Renal pelvis (tissue), 4 donors: Measurements from ENCODE around the gene GNG10. TPM values are rescaled to one million over a fixed set of nuclear protein-coding genes. Genes with fewer than 3 reads are reported as not detected.
A peak's percentile ranks its signal among the peaks of the same experiment; 100 is the strongest.
"Not testable (repeated sequence)": the region's sequence is repeated elsewhere in the genome, so short reads cannot be mapped to it uniquely, and the experiment has no call there.

ENCODE experiments used
- DNase-seq: peaks from one replicate; pipeline ENCODE4 v3.0.0-alpha.2; 2013
- polyA plus RNA-seq, 3 donors: library from polyadenylated mRNA; unstranded; fragments of 120-200 nt; gene quantifications; one replicate each; pipeline ENCODE4 v1.2.1, GENCODE V29; 2013; ENCODE audit not compliant: insufficient read length in 3 of 3

GNG10 gene
- polyA plus RNA-seq, 3 donors: 46.9 to 50.4 (median 48.9) TPM

DNA sequence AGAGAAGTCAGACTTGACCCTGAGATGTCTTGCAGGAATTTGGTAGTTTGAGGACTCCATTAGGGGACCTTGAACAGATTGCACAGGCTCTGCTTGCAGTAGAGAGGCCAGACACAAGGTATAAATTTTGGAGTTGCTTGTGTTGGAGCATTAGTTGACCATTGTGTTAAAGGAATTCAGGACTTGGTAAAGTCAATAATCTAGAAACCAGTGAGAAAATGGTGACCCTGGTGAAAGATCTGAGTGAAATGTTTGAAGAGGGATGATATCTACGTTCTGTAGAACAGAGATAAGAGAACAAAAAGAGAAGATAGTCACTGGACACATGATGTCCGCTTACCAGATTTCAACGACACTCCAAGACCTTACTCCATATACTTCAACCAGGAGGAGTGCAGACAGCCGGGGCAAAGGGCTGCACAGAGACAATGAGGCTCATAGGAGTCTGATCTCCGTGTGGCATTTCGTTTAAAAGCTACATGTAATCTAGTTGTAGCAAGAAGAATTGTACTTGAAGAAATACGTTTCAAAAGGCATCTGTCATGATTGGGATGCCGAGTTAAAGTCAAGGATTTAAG is 17.1 kb upstream of the GNG10 start:
- DNase-seq: no peak

DNA sequence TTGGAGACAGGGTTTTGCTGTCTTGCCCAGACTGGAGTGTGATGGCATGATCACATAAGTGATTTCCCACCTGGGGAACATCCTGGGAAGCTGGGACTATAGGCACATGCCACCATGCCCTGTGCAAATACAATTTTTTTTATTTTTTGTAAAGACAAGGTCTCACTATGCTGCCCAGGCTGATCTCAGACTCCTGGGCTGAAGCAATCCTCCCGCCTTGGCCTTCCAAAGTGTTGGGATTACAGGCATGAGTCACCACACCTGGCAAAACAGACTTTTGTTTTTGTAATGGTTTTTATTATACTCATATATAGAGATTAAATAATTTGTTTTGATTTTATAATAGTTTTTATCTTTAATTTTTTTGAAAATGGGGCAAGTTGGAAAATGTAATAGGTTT is 15.6 kb upstream of the GNG10 start:
- no peak for DNase-seq

DNA sequence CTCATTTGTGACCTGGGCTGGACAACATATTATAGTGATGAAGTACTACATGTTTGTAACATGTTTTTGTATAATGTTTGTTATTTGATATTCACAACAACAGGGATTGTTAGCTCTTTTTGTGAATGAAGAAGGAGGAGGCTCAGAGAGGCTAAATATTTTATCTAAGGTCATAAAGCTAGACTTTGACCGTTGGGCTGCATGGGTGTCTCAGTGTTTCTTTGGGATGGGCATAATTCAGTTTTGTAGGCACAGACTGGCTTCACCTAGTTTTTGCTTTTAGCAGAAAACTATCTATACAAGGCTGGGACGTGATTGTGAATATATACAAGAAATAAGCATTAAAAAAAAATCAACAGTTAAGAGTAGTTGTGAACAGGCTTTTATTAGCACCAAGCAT is 15.0 kb upstream of the GNG10 start:
- DNase-seq: no peak

DNA sequence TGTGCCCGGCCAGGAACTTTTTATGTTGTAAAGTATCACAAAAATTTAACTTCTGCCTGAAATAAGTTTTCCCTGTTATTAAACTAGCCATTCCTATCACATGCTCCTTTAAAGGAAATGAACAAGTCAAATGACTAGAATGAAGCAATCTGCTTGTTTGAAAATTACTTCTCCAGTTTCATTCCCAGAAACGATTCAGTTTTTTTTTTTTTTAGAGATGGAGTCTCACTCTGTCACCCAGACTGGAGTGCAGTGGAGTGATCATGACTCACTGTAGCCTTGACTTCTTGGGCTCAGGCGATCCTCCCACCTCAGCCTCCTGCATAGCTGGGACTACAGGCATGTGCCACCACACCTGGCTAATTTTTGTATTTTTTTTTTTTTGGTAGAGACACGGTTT is 13.3 kb upstream of the GNG10 start:
- DNase-seq: no peak

DNA sequence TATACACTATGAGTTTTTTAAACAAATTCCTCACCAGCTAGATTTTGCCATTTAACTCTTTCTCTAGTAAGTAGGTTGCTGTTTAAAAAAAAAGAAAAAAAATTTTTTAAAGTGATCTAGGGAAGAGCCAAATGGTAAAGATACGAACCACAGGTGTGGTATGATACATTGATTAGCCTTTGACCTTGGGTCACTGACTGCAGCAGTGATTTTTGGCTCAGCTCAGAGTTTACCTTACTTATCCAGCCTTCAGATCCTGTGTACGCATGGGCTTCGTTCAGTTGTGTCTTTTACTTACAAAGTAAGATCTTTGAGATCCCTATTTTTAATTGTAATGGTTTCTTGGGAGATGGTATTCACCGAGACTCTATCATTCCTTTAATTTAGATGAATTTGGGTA is 12.4 kb upstream of the GNG10 start:
- no peak for DNase-seq

DNA sequence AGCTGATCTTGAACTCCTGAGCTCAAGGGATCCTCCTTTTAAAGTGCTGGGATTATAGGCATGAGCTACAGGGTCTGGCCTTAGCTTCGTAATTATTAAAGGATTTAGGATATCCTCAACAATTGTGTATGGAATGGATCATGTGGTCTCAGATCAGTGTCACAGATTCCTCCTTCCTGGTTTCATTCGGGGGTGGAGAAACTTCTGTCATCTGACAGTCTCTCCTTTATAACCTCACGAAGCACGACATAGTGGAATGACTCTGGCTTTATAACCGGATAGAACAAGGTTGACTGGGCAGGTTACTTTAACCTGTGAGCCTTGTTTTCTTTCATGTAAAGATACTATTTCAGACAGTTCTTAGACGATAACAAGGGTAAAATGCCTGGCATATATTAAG is 4.4 kb upstream of the GNG10 start:
- peak; percentile 17 for DNase-seq

DNA sequence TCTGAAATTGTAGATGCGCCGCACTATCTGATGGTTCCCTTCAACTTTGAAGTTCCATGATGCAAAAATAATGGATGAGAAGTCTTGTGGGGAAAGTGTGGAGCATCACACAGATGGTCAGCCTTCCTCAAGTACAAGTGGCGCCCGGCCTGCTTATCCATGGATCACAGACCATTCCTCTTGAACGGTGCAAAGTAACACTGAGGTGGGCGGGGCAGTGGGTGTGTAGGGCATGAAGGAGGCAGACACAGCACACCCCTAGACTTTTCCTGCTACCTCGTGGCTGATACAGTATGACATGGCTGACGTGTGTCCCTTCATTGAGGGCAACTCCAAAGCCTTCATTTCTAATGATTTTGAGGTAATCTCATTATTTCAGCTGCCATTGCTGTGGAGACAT is 2.5 kb upstream of the GNG10 start:
- no peak for DNase-seq

DNA sequence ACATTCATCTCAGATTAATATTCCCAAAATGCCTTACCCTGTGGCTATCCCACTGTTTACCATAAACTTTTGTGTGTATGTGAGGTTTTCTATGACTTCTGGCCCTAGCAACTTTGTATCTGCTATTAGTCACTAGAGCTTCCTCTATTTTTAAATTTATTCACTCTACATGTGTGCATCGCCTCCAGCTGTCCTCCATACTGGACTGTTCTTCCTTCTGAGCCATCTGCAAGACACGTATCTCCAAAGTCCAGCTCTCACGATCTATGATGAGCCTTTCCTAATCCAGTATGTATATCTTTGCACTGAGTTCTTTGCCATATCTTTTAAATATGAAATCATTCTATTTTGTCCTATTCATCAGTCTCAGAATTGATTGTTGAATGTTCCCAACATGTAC is 1.7 kb upstream of the GNG10 start:
- no peak for DNase-seq

DNA sequence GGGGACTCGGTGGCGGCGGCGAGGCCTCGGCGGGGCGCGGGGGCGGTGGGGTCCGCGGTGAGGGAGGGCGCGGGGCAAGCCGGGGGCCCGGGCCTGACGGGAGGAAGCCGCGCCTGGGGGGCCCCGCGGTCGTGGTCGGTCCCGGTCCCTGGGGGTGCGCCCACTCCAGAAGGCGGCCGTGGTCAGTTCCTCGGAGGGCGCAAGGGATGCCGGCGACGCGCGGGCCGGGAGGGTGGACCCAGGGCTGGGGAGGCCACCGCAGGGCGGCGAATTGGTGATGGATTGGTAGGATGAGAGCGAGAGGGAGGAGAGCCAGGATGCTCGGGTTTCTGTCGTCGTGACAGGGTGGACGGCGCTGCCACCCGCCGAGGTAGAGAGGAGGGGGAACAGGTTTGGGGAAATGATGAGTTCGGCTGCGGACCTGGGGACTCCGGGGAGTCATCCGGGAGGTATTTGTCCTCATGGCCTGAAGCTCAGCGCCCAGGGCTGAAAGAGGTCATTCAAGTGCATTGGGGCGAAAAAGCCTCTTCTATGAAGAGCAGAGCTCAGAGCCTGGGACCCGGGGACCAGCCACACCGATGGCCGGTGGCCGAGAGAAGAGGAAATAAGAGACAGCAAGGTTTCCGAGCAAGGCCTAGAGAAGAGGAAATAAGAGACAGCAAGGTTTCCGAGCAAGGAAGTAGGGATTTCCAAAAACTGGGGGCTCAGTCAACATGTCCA is 557 bp downstream of the GNG10 start:
- DNase-seq: peak; percentile 44

DNA sequence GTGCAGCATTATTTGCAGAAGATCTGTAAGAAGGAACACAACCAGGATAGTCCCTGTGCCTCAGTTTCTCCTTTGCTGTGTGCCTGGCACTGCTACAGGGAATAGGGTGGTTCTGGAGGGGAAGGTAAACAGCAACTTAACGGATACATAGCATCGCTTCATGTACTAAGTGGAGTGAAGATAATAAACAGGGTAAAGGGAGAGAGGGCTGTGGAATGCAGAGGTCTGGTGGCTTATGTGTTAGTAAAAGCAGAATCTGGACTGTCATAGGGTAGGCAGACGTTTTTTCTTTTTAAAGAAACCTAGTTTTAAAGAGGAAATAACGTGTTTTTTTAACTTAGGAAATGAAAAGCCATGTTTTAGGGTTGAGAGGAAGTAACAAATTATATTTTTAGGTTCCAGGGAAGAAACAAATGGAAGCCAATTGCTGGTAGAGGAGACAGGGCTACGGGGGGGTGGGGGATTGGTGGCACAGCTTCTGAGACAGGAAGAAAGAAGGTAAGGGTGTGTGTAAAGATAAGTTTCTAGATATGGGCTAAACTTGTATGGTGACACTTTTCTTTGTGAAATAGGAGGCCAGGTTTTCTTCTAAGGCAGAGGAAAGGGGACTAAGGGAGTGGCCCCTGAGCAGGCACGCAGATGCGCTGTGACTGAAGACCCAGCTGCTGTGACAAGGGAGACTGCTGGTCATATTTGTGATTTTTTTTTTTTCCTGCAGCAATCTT is 1.3 kb downstream of the GNG10 start:
- peak; percentile 2 for DNase-seq

DNA sequence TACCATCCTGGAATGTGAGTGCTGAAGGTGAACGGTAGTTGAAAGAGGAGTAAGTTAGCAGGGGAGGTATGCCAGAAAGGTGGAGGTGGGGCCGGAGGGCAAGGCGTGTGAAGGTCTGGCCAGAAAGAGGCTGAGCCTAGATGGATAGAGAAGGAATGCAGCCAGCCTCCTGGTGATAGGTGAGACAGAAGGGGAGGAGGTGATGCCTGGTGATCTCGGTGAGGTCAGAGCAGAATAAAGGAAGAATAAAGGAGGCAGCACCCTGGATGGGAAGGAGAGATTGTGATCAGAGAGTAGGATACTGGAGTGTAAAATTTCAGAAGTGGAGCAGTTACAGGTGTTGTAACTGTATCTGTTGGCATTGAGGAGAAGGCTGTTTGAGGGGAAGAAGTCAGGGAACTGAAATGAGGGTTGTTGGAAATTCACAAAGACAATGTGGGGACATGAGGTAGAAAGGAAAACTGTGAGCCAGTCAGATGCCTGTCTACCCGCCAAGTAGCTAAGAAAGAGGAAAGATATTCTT is 2.0 kb downstream of the GNG10 start:
- no peak for DNase-seq

DNA sequence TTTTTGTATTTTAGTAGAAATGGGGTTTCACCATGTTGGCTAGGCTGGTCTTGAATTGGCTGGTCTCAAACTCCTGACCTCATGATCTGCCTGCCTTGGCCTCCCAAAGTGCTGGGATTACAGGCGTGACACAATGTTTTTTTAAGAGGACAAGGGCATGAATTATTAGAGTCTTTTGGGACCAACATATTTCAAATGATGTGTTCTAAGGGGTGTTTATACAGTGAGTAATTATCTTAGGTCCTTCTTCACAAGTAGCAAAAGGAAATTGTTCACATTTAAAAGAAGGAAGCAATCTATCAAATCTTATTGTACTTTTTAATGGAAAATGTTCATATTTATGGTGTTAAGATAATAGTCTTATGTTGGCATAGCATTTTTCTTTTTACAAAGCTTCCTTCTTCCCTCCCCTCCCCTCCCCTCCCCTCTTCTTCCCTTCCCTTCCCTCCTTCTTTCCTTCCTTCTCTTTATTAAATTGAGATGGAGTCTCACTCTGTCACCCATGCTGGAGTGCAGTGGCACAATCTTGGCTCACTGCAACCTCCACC is 6.7 kb downstream of the GNG10 start:
- no peak for DNase-seq

DNA sequence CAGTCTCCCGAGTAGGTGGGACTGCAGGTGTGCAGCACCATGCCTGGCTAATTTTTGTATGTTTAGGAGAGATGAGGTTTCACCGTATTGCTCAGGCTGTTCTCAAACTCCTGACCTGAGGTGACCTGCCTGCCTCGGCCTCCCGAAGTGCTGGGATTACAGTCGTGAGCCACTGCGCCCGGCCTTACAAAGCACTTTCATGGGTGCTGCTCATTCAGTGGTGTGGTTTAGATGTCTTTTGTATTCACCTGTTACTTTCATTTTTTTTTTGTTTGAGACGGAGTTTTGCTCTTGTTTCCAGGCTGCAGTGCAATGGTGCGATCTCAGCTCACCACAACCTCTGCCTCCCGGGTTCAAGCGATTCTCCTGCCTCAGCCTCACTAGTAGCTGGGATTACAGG is 7.2 kb downstream of the GNG10 start:
- not testable (repeated sequence) for DNase-seq

DNA sequence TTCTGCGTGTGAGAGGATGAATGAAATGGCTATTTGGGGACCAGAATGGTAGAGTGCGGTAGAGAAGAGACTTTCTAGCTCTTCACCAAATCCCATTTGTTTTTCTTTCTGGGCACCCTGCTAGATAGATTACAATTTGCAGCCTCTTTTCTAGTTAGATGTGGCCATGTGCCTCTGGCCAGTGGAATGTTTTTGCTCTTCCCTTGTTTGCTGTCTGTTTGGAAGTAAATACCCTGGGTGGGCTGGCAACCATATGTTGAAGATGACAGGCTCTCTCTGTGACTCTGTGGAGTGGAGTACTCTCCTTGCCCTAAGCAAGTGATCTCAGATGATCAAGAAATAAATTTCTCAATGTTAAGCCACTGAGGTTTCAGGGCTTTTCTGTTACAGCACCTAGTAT is 12.9 kb downstream of the GNG10 start:
- no peak for DNase-seq

DNA sequence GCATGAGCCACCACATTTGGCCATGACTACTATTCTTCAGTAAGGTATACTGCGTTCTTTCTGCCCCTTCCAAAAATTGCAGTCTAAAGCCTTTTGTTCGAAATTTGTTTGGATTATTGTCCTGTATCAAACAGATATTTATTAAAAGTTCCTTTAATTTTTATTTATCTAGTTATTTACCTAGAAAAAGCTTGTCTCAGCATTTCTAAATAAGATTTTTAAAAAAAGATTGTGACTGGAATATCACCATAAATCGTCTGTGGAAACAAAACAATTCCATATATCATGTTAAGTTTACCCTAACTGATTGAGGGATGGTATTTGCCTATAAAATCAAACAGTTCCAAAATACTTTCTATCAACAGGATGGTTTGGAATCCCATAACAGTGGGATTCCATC is 14.7 kb downstream of the GNG10 start:
- no peak for DNase-seq

DNA sequence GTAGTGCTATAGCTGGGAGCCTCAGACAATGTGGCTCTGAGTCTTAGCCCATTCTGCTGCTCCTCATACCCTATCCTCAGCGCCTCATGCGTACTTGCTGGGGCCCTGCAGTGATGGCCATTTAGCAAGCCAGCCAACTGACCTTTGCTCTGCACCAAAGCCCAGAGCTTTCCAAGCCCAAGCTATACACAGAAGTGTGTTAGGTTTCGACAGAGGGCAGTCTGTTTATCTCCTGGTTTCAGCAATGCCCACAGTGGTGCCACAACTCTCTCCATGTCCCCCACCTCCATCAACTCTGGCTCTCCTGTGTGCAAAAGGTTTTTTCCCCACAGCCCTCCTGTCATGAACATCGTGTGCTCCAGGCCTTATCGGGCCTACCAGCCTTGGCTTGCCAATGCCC is 16.9 kb downstream of the GNG10 start:
- no peak for DNase-seq

DNA sequence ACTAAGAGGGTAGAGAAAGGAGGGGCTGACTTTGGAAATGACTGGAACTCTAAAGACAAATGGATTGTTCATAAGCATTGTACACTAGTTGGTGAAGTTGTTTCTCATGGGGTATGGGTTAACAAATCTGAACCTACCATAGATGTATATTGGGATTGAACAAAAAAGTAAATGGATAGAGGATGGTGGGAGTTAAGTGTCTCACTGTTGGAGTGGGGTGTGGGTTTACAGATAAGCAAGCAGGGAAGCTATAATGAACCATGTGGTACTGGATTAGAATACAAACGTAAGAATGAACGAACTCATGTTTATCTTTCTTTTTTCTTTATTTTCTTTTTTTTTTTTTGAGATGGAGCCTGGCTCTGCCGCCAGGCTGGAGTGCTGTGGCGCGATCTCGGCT is 17.8 kb downstream of the GNG10 start:
- DNase-seq: no peak

DNA sequence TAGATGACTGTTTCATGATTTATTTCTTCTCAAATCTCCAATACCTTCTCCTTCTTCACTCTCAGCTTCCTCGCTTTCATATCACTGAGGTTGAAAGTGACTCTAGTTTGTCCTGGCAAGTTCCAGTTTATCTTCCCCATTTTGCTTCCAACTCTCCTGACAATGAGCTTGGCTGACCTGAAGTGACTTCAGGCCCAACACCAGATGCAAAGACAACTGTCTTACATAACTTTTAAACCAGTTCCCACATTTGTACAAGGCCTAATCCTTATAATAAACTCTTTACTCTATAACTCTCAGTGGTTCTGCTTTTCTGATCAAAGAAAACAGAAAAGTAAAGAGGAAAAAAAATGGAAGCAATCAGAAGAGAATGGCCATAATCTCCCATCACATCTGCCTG is 22.0 kb downstream of the GNG10 start:
- no peak for DNase-seq

DNA sequence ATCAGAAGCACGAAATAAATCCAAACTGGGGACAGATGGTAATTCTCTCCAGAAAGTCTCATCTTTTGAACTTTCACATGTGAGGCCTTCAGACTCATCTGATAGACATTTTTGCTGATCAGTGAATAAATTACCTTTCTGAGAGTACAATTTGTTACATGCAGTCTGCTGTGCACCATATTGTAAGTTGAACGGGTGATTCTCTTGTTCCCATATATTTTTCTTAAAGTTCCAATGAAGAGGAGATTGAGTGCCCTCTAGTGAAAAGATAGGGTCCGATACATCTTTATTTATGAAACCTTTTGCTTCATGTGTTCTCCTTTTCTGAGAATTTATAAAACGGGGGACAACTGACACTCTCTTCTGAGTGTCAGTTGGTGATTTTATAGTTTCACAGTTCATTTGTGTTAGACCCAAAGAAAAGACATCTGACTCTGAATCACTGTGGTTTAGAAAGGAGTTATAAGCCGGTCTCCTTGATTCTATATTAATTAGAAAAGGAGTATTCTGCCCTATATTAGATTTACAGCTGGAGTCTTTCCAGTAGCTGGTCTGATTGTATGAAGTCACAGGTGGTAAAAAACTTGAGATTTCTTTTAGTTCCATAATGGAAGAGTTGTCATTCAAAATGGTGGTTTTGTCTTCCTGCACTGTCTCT is 30.4 kb downstream of the GNG10 start:
- DNase-seq: peak; percentile 36

DNA sequence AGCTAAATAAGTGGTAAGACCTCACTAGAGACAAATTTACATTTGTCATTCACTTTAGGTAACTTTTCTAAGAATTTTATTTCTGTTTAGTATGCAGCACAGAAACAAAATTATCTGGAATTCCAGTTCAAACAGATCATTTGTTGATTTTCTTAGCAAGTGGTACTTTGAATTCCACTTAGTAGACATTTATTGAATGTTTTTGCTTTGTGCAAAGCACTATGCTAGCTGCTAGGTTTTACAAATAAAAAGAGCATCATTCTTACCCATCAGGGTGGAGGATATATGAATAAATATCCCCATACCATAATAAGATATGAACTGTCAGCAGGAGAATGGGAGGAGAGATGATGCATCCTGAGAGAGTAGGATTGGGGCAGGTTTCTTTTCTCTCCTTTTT is 35.4 kb downstream of the GNG10 start:
- DNase-seq: no peak

DNA sequence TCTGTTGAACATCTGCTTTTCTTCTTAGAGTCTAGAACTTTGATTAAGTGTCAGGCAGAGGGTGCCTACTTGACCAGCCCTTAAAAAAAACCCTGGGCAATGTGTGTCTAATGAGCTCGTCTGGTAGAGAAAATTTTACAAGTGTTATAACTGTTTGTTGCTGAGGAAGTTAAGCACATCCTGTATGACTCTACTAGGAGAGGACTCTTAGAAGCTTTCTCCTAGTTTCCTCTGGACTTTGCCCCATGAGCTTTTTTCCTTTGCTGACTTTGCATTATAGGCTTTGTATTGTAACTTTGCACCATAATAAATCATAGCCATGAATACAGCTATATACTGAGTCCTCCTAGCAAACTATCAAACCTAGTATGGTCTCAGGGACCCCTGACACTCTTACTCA is 39.4 kb downstream of the GNG10 start:
- no peak for DNase-seq

DNA sequence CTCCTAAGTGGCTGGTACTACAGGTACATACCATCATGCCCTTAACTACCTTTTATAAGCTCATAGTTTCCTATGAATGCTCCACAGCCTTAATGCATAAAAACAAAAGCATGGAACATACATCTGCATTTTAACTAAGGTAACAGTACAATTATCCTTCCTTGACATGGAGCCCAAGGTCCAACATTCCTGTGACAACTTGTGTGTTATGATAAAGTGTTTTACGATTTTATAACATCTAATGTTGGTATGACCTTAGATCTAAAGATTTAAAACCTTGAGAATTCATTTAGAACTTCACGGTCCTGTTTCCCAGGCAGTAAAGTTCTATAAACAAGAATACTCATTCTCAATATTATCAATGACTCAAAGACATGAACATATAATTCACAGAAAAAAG is 43.1 kb downstream of the GNG10 start:
- DNase-seq: no peak
